ENCODE results near the gene C21orf58.
A peak's percentile ranks its signal among the peaks of the same experiment; 100 is the strongest.

Gene C21orf58

DNA sequence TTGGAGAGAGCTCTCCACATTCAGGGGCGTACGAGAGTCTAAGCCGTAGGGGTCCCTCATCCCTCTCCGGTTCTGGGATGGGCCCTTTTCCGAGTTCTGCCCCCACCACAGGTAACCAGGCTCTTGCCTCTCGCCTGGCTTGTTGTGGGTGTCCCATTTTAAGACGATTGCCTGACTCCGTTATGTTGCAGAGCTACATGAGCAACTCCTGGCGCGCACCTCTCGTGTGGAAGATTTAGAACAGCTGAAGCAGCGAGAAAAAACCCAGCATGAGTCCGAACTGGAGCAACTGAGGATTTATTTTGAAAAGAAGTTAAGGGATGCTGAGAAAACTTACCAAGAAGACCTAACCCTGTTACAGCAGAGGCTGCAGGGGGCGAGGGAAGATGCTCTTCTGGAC is 29.2 kb upstream of the C21orf58 start:
- DNase-seq = no peak

GRCh38 chr21:46352164-46352515 is 28.5 kb upstream of the C21orf58 start:
- no peak for DNase-seq

DNA sequence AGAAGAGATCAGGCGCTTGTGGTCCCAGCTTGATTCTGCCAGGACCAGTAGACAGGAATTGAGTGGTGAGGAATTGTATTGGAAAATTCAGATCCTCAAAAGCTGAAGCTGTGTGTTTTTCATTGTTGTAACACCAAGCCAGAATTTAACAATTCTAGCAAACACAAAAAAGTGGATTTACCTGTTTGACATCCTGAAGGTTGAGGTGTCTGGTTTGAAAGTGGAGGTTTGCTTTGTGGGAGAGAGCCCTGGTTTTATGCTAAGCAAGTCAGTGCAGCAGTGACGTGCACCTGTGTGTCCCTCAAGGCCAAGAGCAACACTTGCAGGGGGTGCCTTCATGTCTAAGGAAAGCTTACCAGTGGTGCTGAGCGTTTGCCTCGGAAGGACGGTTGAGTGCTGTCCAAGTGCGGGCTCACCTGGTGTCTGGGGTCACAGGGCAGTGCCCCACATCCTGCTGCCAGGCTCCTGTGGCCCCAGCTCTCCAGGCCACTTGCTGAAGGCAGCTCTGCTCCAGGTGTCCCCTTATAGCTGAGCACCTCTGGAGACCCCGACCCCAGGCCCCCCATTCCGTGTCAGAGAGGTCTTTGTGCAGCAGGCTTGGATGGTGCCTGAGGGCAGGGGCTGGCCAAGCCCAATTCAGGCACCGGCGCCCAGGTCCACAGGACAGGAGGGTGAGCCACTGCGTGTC is 27.9 kb upstream of the C21orf58 start:
- no peak for DNase-seq

DNA sequence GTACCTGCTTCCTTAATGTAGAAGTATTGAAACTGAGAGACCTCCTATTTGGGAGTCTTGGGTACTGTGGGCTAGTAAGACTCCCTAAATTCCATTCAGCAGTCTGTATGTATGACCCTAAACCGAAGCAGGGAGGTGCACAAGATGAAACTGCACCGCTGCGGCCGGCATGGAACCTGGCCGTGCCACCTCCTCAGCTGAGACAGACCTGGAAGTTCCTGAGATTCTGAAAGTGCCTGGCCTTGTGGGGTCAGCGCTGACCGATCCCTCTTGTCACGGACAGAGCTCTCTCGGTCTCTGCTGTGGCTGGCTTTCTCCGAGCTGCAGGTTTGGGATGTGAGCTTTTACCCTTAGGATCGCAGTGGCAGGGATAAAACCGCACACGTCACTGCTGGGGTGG is 27.3 kb upstream of the C21orf58 start:
- DNase-seq = no peak

GRCh38 chr21:46350571-46350970 is 26.9 kb upstream of the C21orf58 start:
- no peak for DNase-seq

GRCh38 chr21:46349134-46349760 is 25.6 kb upstream of the C21orf58 start:
- no peak for DNase-seq

- no peak for DNase-seq
Measured at GRCh38 chr21:46347791-46348381, 24.2 kb upstream of the C21orf58 start.

- no peak for DNase-seq
Measured at GRCh38 chr21:46347203-46347550, 23.5 kb upstream of the C21orf58 start.

DNA sequence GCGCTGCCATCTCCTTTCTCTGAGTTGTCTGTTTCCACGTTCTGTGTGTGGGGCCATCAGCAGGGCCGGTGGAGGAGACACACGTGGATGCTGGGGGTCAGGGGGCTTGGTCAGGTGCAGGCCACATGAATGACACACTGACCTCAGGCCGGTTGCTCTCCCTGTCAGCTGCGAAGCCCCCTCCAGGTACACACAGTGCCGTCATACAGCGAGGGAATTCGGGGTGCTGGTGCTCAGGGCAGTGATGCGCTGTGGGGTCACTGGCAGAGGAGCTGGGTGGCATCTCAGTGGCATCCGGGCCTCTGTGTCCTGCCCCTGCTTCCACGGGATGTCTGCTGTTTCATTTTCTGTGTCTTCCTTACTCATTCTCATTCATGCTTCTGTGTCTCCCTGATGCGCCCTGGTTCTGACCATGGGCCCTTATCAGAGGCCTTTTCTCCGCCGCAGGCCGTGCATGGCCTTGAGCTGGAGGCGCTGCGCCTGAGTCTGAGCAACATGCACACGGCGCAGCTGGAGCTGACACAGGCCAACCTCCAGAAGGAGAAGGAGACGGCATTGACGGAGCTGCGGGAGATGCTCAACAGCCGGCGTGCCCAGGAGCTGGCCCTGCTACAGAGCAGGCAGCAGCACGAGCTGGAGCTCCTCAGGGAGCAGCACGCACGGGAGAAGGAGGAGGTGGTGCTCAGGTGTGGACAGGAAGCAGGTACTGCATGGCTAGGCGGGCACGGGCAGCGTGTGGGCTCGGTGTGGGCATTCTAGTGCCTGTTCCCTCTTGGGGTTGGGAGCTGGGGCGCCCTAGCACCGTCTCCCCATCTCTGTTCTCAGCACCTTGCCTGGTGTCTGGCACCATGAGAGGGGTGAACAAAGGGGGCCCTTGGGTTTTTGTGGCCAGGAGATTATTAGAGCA is 22.9 kb upstream of the C21orf58 start:
- no peak for DNase-seq

GRCh38 chr21:46345861-46346260 is 22.2 kb upstream of the C21orf58 start:
- no peak for DNase-seq

- no peak for DNase-seq
Measured at GRCh38 chr21:46344219-46344915, 20.7 kb upstream of the C21orf58 start.

DNA sequence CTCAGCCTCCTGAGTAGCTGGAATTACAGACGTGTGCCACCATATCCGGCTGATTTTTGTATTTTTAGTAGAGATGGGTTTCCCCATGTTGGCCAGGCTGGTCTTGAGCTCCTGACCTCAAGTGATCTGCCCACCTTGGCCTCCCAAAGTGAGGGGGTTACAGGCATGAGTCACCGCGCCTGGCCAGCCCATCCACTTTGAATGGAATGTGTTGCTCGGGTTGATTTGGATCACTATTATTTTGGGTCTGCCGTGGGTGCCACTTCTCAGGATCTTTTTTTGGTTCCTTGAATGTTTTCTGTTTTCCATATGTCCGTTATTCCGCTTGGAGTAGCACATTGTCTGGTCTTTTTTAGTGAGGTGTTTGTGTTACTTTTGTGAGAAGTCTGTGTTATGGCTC is 17.3 kb upstream of the C21orf58 start:
- no peak for DNase-seq

DNA sequence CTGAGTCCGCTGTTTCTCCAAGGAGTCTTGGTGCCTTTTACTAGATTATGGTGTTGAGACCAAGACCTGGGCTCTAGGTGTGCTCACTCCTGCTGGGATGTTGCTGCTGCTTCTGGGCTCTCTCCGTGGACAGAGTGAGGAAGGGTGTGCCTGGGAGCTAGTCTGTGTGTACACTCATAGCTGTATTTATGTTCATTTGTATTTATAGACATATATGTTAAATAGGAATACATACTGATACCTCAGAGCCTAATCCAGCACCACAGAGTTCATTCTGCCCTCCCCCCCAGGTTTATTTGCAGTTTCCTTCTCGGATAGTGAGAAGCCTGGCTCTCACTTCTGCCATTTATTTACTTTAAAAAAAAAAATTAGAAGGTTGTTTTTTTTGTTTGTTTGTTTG is 12.9 kb upstream of the C21orf58 start:
- DNase-seq = no peak

DNA sequence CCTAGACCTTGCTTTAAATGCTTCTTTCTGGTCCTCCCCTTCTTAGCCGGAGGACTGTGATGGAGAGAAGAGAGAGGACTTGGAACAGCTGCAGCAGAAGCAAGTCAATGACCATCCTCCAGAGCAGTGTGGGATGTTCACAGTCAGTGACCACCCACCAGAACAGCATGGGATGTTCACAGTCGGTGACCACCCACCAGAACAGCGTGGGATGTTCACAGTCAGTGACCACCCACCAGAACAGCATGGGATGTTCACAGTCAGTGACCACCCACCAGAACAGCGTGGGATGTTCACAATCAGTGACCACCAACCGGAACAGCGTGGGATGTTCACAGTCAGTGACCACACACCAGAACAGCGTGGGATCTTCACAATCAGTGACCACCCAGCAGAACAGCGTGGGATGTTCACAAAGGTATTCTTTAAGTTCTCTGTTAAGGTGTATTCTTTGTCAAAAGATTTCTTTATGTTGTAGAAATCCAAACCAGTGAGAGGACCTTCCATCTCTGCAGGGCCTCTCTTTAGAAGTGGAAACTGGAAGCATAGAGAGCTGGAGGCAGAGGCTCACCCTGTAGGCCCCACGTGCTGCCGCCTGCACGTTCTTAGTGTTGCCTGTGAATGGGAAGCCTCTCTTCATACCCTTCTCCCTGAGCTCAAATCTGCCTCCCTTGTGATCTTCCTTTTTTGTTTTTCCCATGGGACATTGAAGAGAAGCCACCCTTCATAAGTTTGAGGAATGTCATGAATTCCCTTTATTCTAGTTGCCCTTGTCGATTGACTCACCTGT is 10.9 kb upstream of the C21orf58 start:
- no peak for DNase-seq

DNA sequence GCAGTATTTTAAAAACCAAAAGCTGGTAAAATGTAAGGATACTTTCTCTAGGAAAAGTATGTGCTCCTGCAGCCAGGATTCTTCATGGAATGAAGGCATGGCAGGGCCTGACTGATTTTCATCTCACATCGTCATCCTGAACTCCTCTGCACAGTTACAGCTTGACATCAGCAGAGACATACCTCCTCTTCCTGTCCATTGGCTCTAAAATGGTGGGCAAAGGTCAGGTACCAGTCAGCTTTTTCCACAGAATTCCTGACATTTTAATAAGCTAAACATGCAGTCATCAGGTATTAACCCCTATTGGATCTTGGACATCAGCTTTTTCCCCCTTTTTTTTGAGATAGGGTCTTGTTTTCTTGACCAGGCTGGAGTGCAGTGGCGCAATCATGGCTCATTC is 6.1 kb upstream of the C21orf58 start:
- no peak for DNase-seq

DNA sequence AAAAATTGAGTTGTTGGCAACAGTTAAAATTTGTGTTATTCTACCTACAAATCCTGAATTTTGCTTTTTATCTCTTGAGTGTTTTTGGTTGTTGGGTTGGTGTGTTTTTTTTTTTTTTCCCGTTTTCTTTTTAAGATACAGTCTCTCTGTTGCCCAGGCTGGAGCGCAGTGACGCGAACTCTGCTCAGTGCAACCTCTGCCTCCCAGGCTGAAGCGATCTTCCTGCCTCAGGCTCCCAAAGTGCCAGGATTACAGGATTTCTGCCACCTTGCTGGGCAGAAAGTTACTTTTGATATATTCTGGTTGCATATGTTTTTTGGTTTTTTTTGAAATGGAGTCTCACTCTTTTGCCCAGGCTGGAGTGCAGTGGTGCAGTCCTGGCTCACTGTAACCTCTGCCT is 4.5 kb upstream of the C21orf58 start:
- no peak for DNase-seq

DNA sequence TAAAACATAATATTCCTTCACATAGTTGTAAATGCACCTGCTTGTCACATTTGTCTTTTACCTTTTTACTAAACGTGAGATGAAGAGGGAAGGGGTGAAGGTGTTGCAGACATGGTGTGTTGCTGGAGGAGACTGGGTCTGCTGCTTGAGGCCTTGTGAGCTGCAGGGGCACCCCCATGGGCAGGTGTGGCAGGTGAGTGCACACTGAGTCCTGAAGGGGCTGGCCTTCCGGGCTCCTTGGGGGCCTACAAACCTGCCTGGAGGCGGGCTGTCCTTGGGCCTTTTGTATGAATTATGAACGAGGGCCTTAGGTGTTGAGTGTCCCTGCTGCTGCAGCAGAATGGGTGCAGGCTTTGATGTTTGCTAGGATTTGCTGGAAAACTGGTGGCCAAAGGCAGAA is 4.0 kb upstream of the C21orf58 start:
- no peak for DNase-seq

DNA sequence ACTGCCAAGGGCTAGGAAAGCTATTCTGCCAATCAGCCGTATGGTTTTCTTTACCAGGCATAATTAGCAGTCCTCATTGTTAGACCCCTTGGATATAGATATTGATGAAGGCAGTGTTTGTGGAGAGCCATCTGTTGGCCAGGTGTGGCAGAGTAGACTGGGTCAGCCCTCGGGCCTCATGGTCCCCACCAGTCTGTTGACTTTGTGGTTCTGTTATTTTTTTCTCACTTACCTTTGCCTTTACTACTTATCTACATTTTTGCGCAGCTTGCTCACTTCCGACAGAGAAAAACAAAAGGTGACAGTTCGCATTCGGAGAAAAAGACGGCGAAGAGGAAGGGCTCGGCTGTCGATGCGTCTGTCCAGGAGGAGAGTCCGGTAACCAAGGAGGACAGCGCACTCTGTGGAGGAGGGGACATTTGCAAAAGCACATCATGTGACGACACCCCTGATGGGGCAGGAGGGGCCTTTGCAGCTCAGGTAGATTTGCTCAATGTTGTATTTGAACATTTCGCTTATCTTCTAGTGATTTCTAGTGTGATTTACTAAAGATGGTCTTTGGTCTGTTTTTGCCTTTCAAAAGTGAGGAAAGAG is 2.5 kb upstream of the C21orf58 start:
- DNase-seq = no peak

DNA sequence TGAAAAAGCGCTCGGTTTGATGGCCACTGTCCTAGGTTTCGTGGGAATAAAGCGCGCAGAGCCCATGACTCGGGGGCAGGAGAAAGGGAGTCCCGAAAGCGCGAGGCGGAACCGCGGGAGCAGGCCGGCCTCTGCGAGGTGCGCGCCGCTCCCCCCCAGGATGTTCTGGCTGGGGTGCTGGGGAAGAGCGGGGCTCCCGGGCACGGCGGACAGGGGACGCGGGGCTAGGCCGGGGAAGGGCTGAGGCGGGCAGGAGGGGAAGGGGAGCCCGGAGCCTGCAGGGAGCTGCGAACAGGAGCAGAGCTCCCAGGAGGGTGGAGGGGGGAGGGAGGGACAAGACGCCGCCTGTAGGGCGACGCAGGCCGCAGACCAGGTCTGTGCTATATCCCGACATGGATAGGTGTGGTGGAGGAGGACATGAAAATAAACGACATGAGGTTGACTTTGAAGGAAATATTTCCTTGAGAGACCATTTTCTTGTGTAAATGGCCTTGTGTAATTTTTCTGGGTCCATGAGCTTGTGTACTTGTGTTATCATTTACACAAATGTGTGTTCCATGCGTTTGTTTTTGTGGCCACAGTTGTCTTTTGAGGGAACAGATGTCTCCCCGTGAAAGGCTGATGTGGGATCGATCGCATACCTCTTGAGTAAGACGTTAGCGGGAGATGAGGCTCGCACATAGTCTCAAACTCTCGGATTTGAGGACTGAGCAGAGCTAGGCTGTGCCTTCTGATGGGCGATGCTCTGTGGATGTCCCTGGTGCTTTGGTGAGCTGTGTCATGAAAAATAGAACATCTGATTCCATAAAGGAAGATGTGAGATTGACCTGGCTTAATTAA is 1.6 kb upstream of the C21orf58 start:
- peak; percentile 44 to 59 for DNase-seq

GRCh38 chr21:46324390-46325072 is 861 bp upstream of the C21orf58 start:
- peak; percentile 55 to 70 for DNase-seq

Data from Kasumi-1 (cell line).